Smooth muscle cell (in vitro differentiated cells): Measurements from ENCODE around the gene KAZN. TPM values are rescaled to one million over a fixed set of nuclear protein-coding genes. Genes with fewer than 3 reads are reported as not detected.

Experiments used
- DNase-seq: peaks from one replicate; lab custom pipeline; 2025; ENCODE audit not compliant: unreplicated experiment; lab: John Stamatoyannopoulos, UW
- H2AFZ ChIP-seq: fragments of 200-600 bp; sonication (generic); 2 replicates; pipeline ENCODE4 v1.6.0; 2016; ENCODE audit warnings: antibody characterized with exemption, low read depth, mild to moderate bottlenecking
- H3F3A ChIP-seq: fragments of 200-600 bp; sonication (generic); 2 replicates; pipeline ENCODE4 v1.6.0; 2017; ENCODE audit warnings: antibody characterized with exemption, low read depth
- H3K27ac ChIP-seq: fragments of 200-600 bp; sonication (generic); 2 replicates; pipeline ENCODE4 v1.5.1; 2016; ENCODE audit warnings: low read depth, mild to moderate bottlenecking
- H3K27me3 ChIP-seq: fragments of 200-600 bp; sonication (generic); 2 replicates; pipeline ENCODE4 v1.6.1; 2016; ENCODE audit warnings: low read depth, mild to moderate bottlenecking
- H3K36me3 ChIP-seq: fragments of 200-600 bp; sonication (generic); 2 replicates; pipeline ENCODE4 v1.5.1; 2016; ENCODE audit warnings: low read depth
- H3K4me1 ChIP-seq: fragments of 200-600 bp; sonication (generic); 2 replicates; pipeline ENCODE4 v1.5.1; 2016; ENCODE audit warnings: low read depth
- H3K4me2 ChIP-seq: fragments of 200-600 bp; sonication (generic); 2 replicates; pipeline ENCODE4 v1.6.0; 2016; ENCODE audit warnings: mild to moderate bottlenecking
- H3K4me3 ChIP-seq: fragments of 200-600 bp; sonication (generic); 2 replicates; pipeline ENCODE4 v1.5.1; 2016; ENCODE audit warnings: mild to moderate bottlenecking
- H3K79me2 ChIP-seq: fragments of 200-600 bp; sonication (generic); 2 replicates; pipeline ENCODE4 v1.6.0; 2016; ENCODE audit warnings: low read depth, mild to moderate bottlenecking
- H3K9ac ChIP-seq: fragments of 200-600 bp; sonication (generic); 2 replicates; pipeline ENCODE4 v1.6.0; 2016; ENCODE audit warnings: low read depth
- H3K9me3 ChIP-seq: fragments of 200-600 bp; sonication (generic); replicated peaks from 2 replicates; pipeline ENCODE4 v1.5.1; 2016; ENCODE audit warnings: low read depth
- H4K20me1 ChIP-seq: fragments of 200-600 bp; sonication (generic); 2 replicates; pipeline ENCODE4 v1.6.0; 2016; ENCODE audit warnings: low read depth
- WGBS: methylation state at CpG from one replicate; pipeline ENCODE4 v1.1.7; 2016; ENCODE audit warnings: low lambda C conversion rate; 5-methylcytosine and 5-hydroxymethylcytosine counted together
- polyA plus RNA-seq: library from polyadenylated mRNA; unstranded; fragments of >200 nt; fragmentation: Nextera tagmentation; extraction: Ambion mirVana; gene quantifications from 2 replicates; pipeline ENCODE4 v1.2.1, GENCODE V29; 2016
- total RNA-seq: library from RNA; depleted of rRNA; stranded (reverse); fragments of >200 nt; gene quantifications from 2 replicates; pipeline ENCODE4 v1.2.3, GENCODE V29; 2014
- TF ChIP-seq, protein P1 (sequence below): fragments of 200-600 bp; sonication (generic); IDR thresholded peaks from 2 replicates; pipeline ENCODE4 v1.5.1; 2017; ENCODE audit warnings: borderline replicate concordance, mild to moderate bottlenecking, antibody characterized with exemption; ENCODE audit not compliant: insufficient read depth, poor library complexity, severe bottlenecking

KAZN gene
- total and polyA plus RNA-seq, 2 experiments from 2014 or later, result 6.3 to 8.2 TPM

DNA sequence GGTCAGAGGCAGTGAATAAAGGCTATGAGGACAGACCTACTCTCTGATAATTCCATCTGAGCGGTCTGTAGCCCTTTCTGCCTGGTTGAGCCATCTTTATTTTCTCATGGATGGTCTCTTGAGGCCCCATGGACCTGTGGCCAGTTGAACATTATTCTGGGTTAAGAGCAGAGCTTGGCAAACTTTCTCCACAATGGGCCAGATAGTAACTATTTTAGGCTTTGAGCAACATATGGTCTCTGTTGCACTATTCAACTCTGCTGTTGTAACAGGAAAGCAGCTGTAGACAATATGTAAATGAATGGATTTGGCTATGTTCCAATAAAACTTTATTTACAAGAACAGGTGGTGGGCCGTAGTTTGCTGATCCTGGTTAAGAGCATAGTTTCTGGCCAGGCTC lies 62.7 kb downstream of the KAZN start:
- Histone ChIP-seq H3K27me3 (no peaks in the 10 kb centered on the region), H3K36me3 (no peaks in the 10 kb centered on the region), H3K4me3 (no peak overlapping the region), H3K9ac (no peak overlapping the region), H3K9me3 (no peaks in the 10 kb centered on the region), H3F3A (no peaks in the 10 kb centered on the region), H3K27ac (no peak overlapping the region), H3K4me2 (no peak overlapping the region), H3K79me2 (no peaks in the 10 kb centered on the region), H2AFZ (no peak overlapping the region), H4K20me1 (no peaks in the 10 kb centered on the region), H3K4me1 (peaks cover 7% of the 10 kb centered on the region)
- DNase-seq, result no peak
- WGBS, result 91% methylated on average over 2 of the region's 2 CpGs
- TF ChIP-seq, protein P1, sequence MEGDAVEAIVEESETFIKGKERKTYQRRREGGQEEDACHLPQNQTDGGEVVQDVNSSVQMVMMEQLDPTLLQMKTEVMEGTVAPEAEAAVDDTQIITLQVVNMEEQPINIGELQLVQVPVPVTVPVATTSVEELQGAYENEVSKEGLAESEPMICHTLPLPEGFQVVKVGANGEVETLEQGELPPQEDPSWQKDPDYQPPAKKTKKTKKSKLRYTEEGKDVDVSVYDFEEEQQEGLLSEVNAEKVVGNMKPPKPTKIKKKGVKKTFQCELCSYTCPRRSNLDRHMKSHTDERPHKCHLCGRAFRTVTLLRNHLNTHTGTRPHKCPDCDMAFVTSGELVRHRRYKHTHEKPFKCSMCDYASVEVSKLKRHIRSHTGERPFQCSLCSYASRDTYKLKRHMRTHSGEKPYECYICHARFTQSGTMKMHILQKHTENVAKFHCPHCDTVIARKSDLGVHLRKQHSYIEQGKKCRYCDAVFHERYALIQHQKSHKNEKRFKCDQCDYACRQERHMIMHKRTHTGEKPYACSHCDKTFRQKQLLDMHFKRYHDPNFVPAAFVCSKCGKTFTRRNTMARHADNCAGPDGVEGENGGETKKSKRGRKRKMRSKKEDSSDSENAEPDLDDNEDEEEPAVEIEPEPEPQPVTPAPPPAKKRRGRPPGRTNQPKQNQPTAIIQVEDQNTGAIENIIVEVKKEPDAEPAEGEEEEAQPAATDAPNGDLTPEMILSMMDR, result no peak

- no peaks in the 10 kb centered on the region for H4K20me1 ChIP-seq
- TF ChIP-seq, protein P1, result no peak
- H3K36me3 ChIP-seq, result no peaks in the 10 kb centered on the region
- H3K4me3 ChIP-seq, result no peak overlapping the region
- no peaks in the 10 kb centered on the region for H3F3A ChIP-seq
- no peak overlapping the region for H3K4me2 ChIP-seq
- peaks cover 7% of the 10 kb centered on the region for H3K4me1 ChIP-seq
- H3K27ac ChIP-seq, result no peak overlapping the region
- no peak overlapping the region for H2AFZ ChIP-seq
- H3K27me3 ChIP-seq, result no peaks in the 10 kb centered on the region
- no peak for DNase-seq
- no peaks in the 10 kb centered on the region for H3K79me2 ChIP-seq
- no peak overlapping the region for H3K9ac ChIP-seq
- no peaks in the 10 kb centered on the region for H3K9me3 ChIP-seq
- WGBS, result 96% methylated on average over 9 of the region's 9 CpGs
Observed at GRCh38 chr1:14662116-14662515, 63.6 kb downstream of the KAZN start.

- no peak overlapping the region for H3K4me2 ChIP-seq
- H3K9me3 ChIP-seq, result no peaks in the 10 kb centered on the region
- no peak overlapping the region for H3K9ac ChIP-seq
- 97% methylated on average over 6 of the region's 6 CpGs for WGBS
- H3F3A ChIP-seq, result no peaks in the 10 kb centered on the region
- no peaks in the 10 kb centered on the region for H4K20me1 ChIP-seq
- H3K27ac ChIP-seq, result no peak overlapping the region
- H3K4me3 ChIP-seq, result no peak overlapping the region
- H3K4me1 ChIP-seq, result peaks cover 7% of the 10 kb centered on the region
- no peaks in the 10 kb centered on the region for H3K36me3 ChIP-seq
- no peak for DNase-seq
- H2AFZ ChIP-seq, result no peak overlapping the region
- no peaks in the 10 kb centered on the region for H3K79me2 ChIP-seq
- TF ChIP-seq, protein P1, result no peak
- peaks cover 4% of the 10 kb centered on the region for H3K27me3 ChIP-seq
Observed at GRCh38 chr1:14663773-14664172, 65.3 kb downstream of the KAZN start.

DNA sequence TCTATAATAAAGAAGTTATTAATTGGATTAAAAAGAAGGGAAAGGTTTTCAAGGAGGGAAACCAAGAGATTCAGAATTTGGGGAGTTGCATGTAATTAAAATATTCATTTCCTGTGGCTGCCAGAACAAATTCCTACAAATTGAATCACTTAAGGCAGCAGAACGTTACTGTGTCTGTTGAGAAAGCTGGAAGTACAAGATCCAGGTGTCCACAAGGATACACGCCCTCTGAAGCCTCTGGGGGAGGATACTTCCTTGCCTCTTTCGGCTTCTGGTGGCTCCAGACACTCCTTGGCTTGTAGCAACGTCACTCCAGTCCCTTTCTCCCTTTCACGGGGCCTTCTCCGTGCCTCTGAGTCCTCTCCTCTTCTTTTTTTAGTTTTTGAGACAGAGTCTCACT lies 67.9 kb downstream of the KAZN start:
- Histone ChIP-seq H3K4me3 (no peak overlapping the region), H2AFZ (no peak overlapping the region), H3K79me2 (no peaks in the 10 kb centered on the region), H3K27me3 (peaks cover 4% of the 10 kb centered on the region), H3K27ac (no peak overlapping the region), H3K9me3 (no peaks in the 10 kb centered on the region), H3F3A (no peaks in the 10 kb centered on the region), H3K4me2 (no peak overlapping the region), H3K36me3 (no peaks in the 10 kb centered on the region), H3K9ac (no peak overlapping the region), H3K4me1 (no peaks in the 10 kb centered on the region), H4K20me1 (no peaks in the 10 kb centered on the region)
- TF ChIP-seq, protein P1, result no peak
- DNase-seq, result no peak
- 80% methylated on average over 6 of the region's 6 CpGs for WGBS
